Keratinocyte (primary cell): Measurements from ENCODE around the gene GRM1. TPM values are rescaled to one million over a fixed set of nuclear protein-coding genes. Genes with fewer than 3 reads are reported as not detected.

Source experiments
- DNase-seq: peaks from one replicate; pipeline ENCODE4 v3.0.0-alpha.2; 2011; ENCODE audit warnings: low read depth, missing footprints, low spot score
- FAIRE-seq: peaks from 2 replicates; lab custom pipeline; 2011; peaks lifted over from hg19 to GRCh38; lab: Jason Lieb, UNC
- H2AFZ ChIP-seq: 2 replicates; pipeline ENCODE4 v1.6.0; 2012; ENCODE audit warnings: low read length, control low read depth, inconsistent platforms; ENCODE audit not compliant: control insufficient read depth
- H3K27ac ChIP-seq: 2 replicates; pipeline ENCODE4 v1.5.1; 2011; ENCODE audit warnings: low read length; ENCODE audit not compliant: control insufficient read depth, insufficient read depth
- H3K27me3 ChIP-seq: 3 replicates; pipeline ENCODE4 v1.6.0; 2011; ENCODE audit warnings: low read length; ENCODE audit not compliant: control insufficient read depth, insufficient read depth; ENCODE audit errors: extremely low read depth
- H3K36me3 ChIP-seq, 2 experiments: 2 replicates in 1 of 2; 3 replicates in 1 of 2; pipeline ENCODE4 v1.5.1; 2011; ENCODE audit warnings: low read length in 2 of 2, mild to moderate bottlenecking in 1 of 2; ENCODE audit not compliant: control insufficient read depth in 2 of 2, insufficient read depth in 2 of 2; ENCODE audit errors: extremely low read depth in 1 of 2
- H3K4me1 ChIP-seq: 3 replicates; pipeline ENCODE4 v1.5.1; 2011; ENCODE audit warnings: low read length; ENCODE audit not compliant: control insufficient read depth, insufficient read depth; ENCODE audit errors: extremely low read depth
- H3K4me2 ChIP-seq: 3 replicates; pipeline ENCODE4 v1.6.0; 2011; ENCODE audit warnings: low read depth, low read length; ENCODE audit not compliant: control insufficient read depth, insufficient read depth; ENCODE audit errors: extremely low read depth
- H3K4me3 ChIP-seq, 3 experiments: fragments of 200-600 bp in 1 of 3; sonication (generic) in 1 of 3; 2 replicates in 2 of 3; 3 replicates in 1 of 3; pipeline ENCODE4 v1.5.1; 2011 to 2016; ENCODE audit warnings: low read length in 3 of 3, mild to moderate bottlenecking in 3 of 3, control low read depth in 2 of 3, inconsistent platforms in 1 of 3, low read depth in 1 of 3, mixed read lengths in 1 of 3, mixed run types in 1 of 3, moderate library complexity in 1 of 3; ENCODE audit not compliant: control insufficient read depth in 2 of 3, insufficient read depth in 2 of 3; ENCODE audit errors: extremely low read depth in 1 of 3
- H3K79me2 ChIP-seq: 2 replicates; pipeline ENCODE4 v1.6.0; 2012; ENCODE audit warnings: low read length; ENCODE audit not compliant: control insufficient read depth, insufficient read depth
- H3K9ac ChIP-seq: 3 replicates; pipeline ENCODE4 v1.6.0; 2011; ENCODE audit warnings: low read length; ENCODE audit not compliant: control insufficient read depth, insufficient read depth; ENCODE audit errors: extremely low read depth
- H3K9me1 ChIP-seq: 3 replicates; pipeline ENCODE4 v1.6.0; 2011; ENCODE audit warnings: low read length; ENCODE audit not compliant: control insufficient read depth, insufficient read depth; ENCODE audit errors: extremely low read depth
- H3K9me3 ChIP-seq: 2 replicates; pipeline ENCODE4 v1.5.1; 2012; ENCODE audit warnings: low read depth, low read length; ENCODE audit not compliant: control insufficient read depth
- H4K20me1 ChIP-seq: 3 replicates; pipeline ENCODE4 v1.6.0; 2011; ENCODE audit warnings: low read length; ENCODE audit not compliant: control insufficient read depth, insufficient read depth; ENCODE audit errors: extremely low read depth
- EZH2 ChIP-seq: IDR thresholded peaks from one replicate; pipeline ENCODE4 v1.6.1; 2012; ENCODE audit warnings: inconsistent platforms, mild to moderate bottlenecking, low read length, moderate library complexity
- dilution Hi-C: fragments of 300-500 bp; cut with MboI; formaldehyde crosslinking; loops from one replicate; pipeline ENCODE4 v1.7.0; 2020; ENCODE audit warnings: low sequenced_read_pairs; ENCODE audit not compliant: extremely low pct_ligation_motif_present
- polyA plus RNA-seq, 5 experiments: library from polyadenylated mRNA; depleted of rRNA in 3 of 5; stranded (reverse) in 3 of 5; stranded (forward) in 1 of 5; unstranded in 1 of 5; fragments of >200 nt; gene quantifications; 1 replicate in 1 of 5; 2 replicates in 3 of 5; 3 replicates in 1 of 5; pipeline versions ENCODE4 v1.2.1 to v1.2.3, GENCODE V29; 2011 to 2012; ENCODE audit warnings: missing spikeins in 2 of 5, low read depth in 1 of 5, low replicate concordance in 1 of 5
- TF ChIP-seq, protein P1 (sequence below), 3 experiments: IDR thresholded peaks in 1 of 3; conservative IDR thresholded peaks in 1 of 3; optimal IDR thresholded peaks in 1 of 3; 2 replicates in 2 of 3; 3 replicates in 1 of 3; pipeline versions ENCODE3 to v1.5.1; 2011; ENCODE audit warnings: low read length in 3 of 3, mild to moderate bottlenecking in 3 of 3, moderate library complexity in 2 of 3, control low read depth in 1 of 3, inconsistent platforms in 1 of 3; ENCODE audit not compliant: insufficient read depth in 2 of 3; ENCODE audit errors: extremely low read depth in 1 of 3

GRM1 gene
- polyA plus RNA-seq, 1 donor (not counting 4 experiments of a cell fraction or from before 2014, with no cell fraction given): not detected

DNA sequence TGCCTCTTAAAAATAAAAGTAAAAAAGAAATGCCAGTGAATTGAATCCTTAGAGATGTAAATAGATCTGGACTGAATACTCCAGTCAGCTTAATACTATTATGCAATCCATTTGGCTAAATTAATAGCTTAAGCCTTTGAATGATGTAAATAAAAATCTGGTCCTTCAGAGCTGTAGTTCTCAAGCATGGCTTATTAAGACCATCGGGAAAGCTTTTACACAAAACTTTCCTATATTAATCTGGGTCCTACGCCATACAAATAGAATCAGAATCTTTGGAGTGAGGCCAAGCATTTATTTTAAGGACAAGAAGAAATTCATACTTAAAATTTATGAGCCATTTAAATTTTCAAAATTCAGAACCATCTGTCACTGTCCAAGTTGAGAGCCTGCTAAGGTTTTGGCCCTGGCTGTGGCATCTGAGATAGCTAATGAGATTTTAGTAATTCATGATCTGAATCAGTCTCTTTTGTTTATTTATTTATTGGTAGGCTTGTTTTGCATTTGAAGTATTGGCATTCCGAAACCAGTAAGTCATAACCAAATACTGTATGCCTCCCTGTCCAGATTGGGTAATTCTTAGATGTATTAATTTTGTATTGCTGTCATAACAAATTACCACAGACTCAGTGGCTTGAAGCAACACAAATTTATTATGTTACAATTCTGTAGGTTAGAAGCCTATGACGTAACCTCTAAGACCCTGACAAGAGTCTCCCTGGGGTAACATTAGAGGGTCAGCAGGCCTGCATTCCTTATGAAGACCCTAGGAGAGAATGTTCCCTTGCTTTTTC is 286.7 kb downstream of the GRM1 start:
- Histone ChIP-seq H2AFZ (no peak overlapping the region), H3K4me1 (no peaks in the 10 kb centered on the region), H3K4me2 (no peak overlapping the region), H3K27me3 (no peaks in the 10 kb centered on the region), H4K20me1 (no peaks in the 10 kb centered on the region), H3K27ac (no peak overlapping the region), H3K4me3 (no peak overlapping the region), H3K79me2 (no peaks in the 10 kb centered on the region), H3K9me1 (no peaks in the 10 kb centered on the region), H3K9me3 (no peaks in the 10 kb centered on the region), H3K36me3 (no peaks in the 10 kb centered on the region), H3K9ac (no peak overlapping the region)
- dilution Hi-C loops: no loop called here
- DNase-seq (no peak), FAIRE-seq (no peak)
- TF ChIP-seq, protein P1, sequence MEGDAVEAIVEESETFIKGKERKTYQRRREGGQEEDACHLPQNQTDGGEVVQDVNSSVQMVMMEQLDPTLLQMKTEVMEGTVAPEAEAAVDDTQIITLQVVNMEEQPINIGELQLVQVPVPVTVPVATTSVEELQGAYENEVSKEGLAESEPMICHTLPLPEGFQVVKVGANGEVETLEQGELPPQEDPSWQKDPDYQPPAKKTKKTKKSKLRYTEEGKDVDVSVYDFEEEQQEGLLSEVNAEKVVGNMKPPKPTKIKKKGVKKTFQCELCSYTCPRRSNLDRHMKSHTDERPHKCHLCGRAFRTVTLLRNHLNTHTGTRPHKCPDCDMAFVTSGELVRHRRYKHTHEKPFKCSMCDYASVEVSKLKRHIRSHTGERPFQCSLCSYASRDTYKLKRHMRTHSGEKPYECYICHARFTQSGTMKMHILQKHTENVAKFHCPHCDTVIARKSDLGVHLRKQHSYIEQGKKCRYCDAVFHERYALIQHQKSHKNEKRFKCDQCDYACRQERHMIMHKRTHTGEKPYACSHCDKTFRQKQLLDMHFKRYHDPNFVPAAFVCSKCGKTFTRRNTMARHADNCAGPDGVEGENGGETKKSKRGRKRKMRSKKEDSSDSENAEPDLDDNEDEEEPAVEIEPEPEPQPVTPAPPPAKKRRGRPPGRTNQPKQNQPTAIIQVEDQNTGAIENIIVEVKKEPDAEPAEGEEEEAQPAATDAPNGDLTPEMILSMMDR (optimal IDR thresholded peaks at IDR 0.05 in 1 of 3, IDR thresholded peaks at IDR 0.05 in 1 of 3, conservative IDR thresholded peaks at IDR 0.05 in 1 of 3; ENCODE audit: extremely low read depth in 1 of 3, insufficient read depth in 2 of 3, low read length in 3 of 3): no peak
- no peak for TF ChIP-seq EZH2

DNA sequence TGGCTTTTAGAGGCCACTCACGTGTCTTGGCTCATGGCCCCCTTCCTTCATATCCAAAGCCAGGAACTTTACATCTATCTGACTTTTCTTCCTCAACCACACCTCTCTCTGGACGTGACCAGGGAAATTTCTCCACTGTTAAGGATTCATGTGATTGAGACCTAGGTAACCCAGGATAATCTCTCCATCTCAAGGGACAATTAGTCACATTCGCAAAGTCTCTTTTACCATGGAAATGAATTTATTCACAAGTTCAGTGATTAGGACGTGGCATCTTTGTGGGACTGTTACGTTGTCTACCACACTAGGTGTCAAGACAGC is 287.3 kb downstream of the GRM1 start:
- H3K36me3 ChIP-seq: no peaks in the 10 kb centered on the region
- H2AFZ ChIP-seq: no peak overlapping the region
- no peaks in the 10 kb centered on the region for H3K4me1 ChIP-seq
- dilution Hi-C loops: no loop called here
- H3K4me2 ChIP-seq: no peak overlapping the region
- no peak overlapping the region for H3K4me3 ChIP-seq
- H3K9ac ChIP-seq: no peak overlapping the region
- DNase-seq (no peak), FAIRE-seq (no peak)
- H3K9me1 ChIP-seq: no peaks in the 10 kb centered on the region
- H3K27me3 ChIP-seq: no peaks in the 10 kb centered on the region
- no peaks in the 10 kb centered on the region for H3K79me2 ChIP-seq
- TF ChIP-seq, protein P1 (optimal IDR thresholded peaks at IDR 0.05 in 1 of 3, IDR thresholded peaks at IDR 0.05 in 1 of 3, conservative IDR thresholded peaks at IDR 0.05 in 1 of 3; ENCODE audit: extremely low read depth in 1 of 3, insufficient read depth in 2 of 3, low read length in 3 of 3): no peak
- no peak for TF ChIP-seq EZH2
- no peaks in the 10 kb centered on the region for H4K20me1 ChIP-seq
- no peaks in the 10 kb centered on the region for H3K9me3 ChIP-seq
- H3K27ac ChIP-seq: no peak overlapping the region
